Liver (tissue), 9 donors: Measurements from ENCODE around the gene MT2A. TPM values are rescaled to one million over a fixed set of nuclear protein-coding genes. Genes with fewer than 3 reads are reported as not detected.

ENCODE experiments used
- DNase-seq: peaks from one replicate; pipeline ENCODE4 v3.0.0-alpha.2; 2017; ENCODE audit warnings: low spot score
- H3K27ac ChIP-seq, 2 donors: one replicate each; pipeline ENCODE4 v1.7.0; 2013; ENCODE audit warnings: inconsistent platforms in 2 of 2, low read length in 2 of 2, control low read depth in 1 of 2, low read depth in 1 of 2, mild to moderate bottlenecking in 1 of 2
- H3K27me3 ChIP-seq, 4 donors: one replicate each; pipeline versions ENCODE4 v1.6.1 to v1.7.0; 2013; ENCODE audit warnings: low read length in 3 of 4, inconsistent platforms in 1 of 4, mild to moderate bottlenecking in 1 of 4, moderate library complexity in 1 of 4; ENCODE audit not compliant: control insufficient read depth in 4 of 4, insufficient read depth in 4 of 4
- H3K36me3 ChIP-seq, 4 donors: one replicate each; pipeline versions ENCODE4 v1.6.1 to v1.7.0; 2013; ENCODE audit warnings: low read length in 3 of 4, mild to moderate bottlenecking in 3 of 4, low read depth in 1 of 4, moderate library complexity in 1 of 4; ENCODE audit not compliant: control insufficient read depth in 4 of 4, insufficient read depth in 3 of 4
- H3K4me1 ChIP-seq, 4 donors: one replicate each; pipeline versions ENCODE4 v1.6.1 to v1.7.0; 2013; ENCODE audit warnings: low read length in 3 of 4, mild to moderate bottlenecking in 3 of 4, moderate library complexity in 1 of 4; ENCODE audit not compliant: control insufficient read depth in 4 of 4, insufficient read depth in 4 of 4
- H3K4me3 ChIP-seq, 3 donors: one replicate each; pipeline versions ENCODE4 v1.6.1 to v1.7.0; 2013; ENCODE audit warnings: low read length in 3 of 3, control low read depth in 1 of 3, low read depth in 1 of 3, mild to moderate bottlenecking in 1 of 3
- H3K9ac ChIP-seq, 2 donors: one replicate each; pipeline ENCODE4 v1.7.0; 2013; ENCODE audit warnings: low read length in 2 of 2, mild to moderate bottlenecking in 2 of 2, moderate library complexity in 2 of 2, control low read depth in 1 of 2, low read depth in 1 of 2
- H3K9me3 ChIP-seq, 4 donors: one replicate each; pipeline versions ENCODE4 v1.6.1 to v1.7.0; 2013; ENCODE audit warnings: low read length in 3 of 4; ENCODE audit not compliant: control insufficient read depth in 4 of 4
- ATF3 ChIP-seq: IDR thresholded peaks from 2 replicates; pipeline ENCODE4 v1.6.1; 2016; ENCODE audit warnings: antibody characterized with exemption
- CTCF ChIP-seq: fragments of 150-350 bp; IDR thresholded peaks from 2 replicates; pipeline ENCODE4 v1.5.1; 2017; ENCODE audit warnings: improper control_type of control experiment, low read depth, low read length; ENCODE audit not compliant: missing input control
- EGR1 ChIP-seq, 2 donors: IDR thresholded peaks; 2 replicates each; pipeline ENCODE4 v1.6.1; 2016 to 2018; ENCODE audit warnings: antibody characterized with exemption in 2 of 2, low read depth in 2 of 2
- FOXA1 ChIP-seq: IDR thresholded peaks from 2 replicates; pipeline ENCODE4 v1.6.1; 2016; ENCODE audit warnings: antibody characterized with exemption
- FOXA2 ChIP-seq: IDR thresholded peaks from 2 replicates; pipeline ENCODE4 v1.6.1; 2016; ENCODE audit warnings: antibody characterized with exemption
- GABPA ChIP-seq, 2 donors: IDR thresholded peaks in 1 of 2; conservative IDR thresholded peaks in 1 of 2; 2 replicates each; pipeline ENCODE4 v1.6.1; 2016; ENCODE audit warnings: antibody characterized with exemption in 2 of 2, mild to moderate bottlenecking in 1 of 2, moderate library complexity in 1 of 2
- HNF4A ChIP-seq, 2 donors: conservative IDR thresholded peaks; 2 replicates each; pipeline ENCODE4 v1.6.1; 2016; ENCODE audit warnings: antibody characterized with exemption in 2 of 2, mild to moderate bottlenecking in 2 of 2
- HNF4G ChIP-seq: IDR thresholded peaks from 2 replicates; pipeline ENCODE4 v1.6.1; 2016; ENCODE audit warnings: antibody characterized with exemption
- JUND ChIP-seq, 2 donors: IDR thresholded peaks; 2 replicates each; pipeline ENCODE4 v1.6.1; 2016; ENCODE audit warnings: antibody characterized with exemption in 2 of 2
- MAX ChIP-seq: IDR thresholded peaks from 2 replicates; pipeline ENCODE4 v1.6.1; 2016; ENCODE audit warnings: antibody characterized with exemption
- NR2F2 ChIP-seq: IDR thresholded peaks from 2 replicates; pipeline ENCODE4 v1.6.1; 2016; ENCODE audit warnings: antibody characterized with exemption
- RAD21 ChIP-seq, 2 donors: IDR thresholded peaks; 2 replicates each; pipeline ENCODE4 v1.6.1; 2016; ENCODE audit warnings: antibody characterized with exemption in 2 of 2, mild to moderate bottlenecking in 2 of 2
- REST ChIP-seq: IDR thresholded peaks from 2 replicates; pipeline ENCODE4 v1.6.1; 2016; ENCODE audit warnings: antibody characterized with exemption, mild to moderate bottlenecking
- RXRA ChIP-seq, 2 donors: IDR thresholded peaks; 2 replicates each; pipeline ENCODE4 v1.6.1; 2017 to 2018; ENCODE audit warnings: antibody characterized with exemption in 2 of 2, mild to moderate bottlenecking in 1 of 2
- SP1 ChIP-seq: IDR thresholded peaks from 2 replicates; pipeline ENCODE4 v1.6.1; 2018; ENCODE audit warnings: antibody characterized with exemption, mild to moderate bottlenecking
- TAF1 ChIP-seq: conservative IDR thresholded peaks from 2 replicates; pipeline ENCODE4 v1.6.1; 2016; ENCODE audit warnings: antibody characterized with exemption, mild to moderate bottlenecking
- YY1 ChIP-seq: IDR thresholded peaks from 2 replicates; pipeline ENCODE4 v1.6.1; 2016; ENCODE audit warnings: antibody characterized with exemption, mild to moderate bottlenecking
- WGBS: extraction: QIAGEN DNeasy Blood & Tissue Kit; methylation state at CpG from one replicate; pipeline ENCODE4 v1.1.7; 2013; 5-methylcytosine and 5-hydroxymethylcytosine counted together
- polyA plus RNA-seq, 2 donors: library from polyadenylated mRNA; stranded (reverse) in 1 of 2; unstranded in 1 of 2; fragments of 200-250 nt in 1 of 2; fragments of >200 nt in 1 of 2; fragmentation: Nextera tagmentation in 1 of 2; extraction: Ambion mirVana in 1 of 2; gene quantifications; one replicate each; pipeline versions ENCODE4 v1.2.1 to v1.2.3, GENCODE V29; 2013 to 2015
- total RNA-seq, 2 donors: library from RNA; depleted of rRNA; stranded (reverse); fragments of >200 nt; gene quantifications; one replicate each; pipeline ENCODE4 v1.2.3, GENCODE V29; 2014
- donor health status: healthy.
- donor health status: healthy.
- donor health status: healthy.
- donor health status: healthy.
- donor health status: healthy.

Gene MT2A
- total and polyA plus RNA-seq, 4 donors, result 45.8 to 5,206 (median 2,233) TPM

GRCh38 chr16:56647641-56648431 is 39.5 kb downstream of the MT2A start (continued):
- TF ChIP-seq REST (peak; percentile 74), TAF1 (peak; percentile 55), NR2F2 (peak; percentile 64), ATF3 (no peak), FOXA1 (no peak), YY1 (peak; percentile 68)

- 96% methylated on average over 2 of the region's 2 CpGs for WGBS
- Histone ChIP-seq H3K9me3 (no peaks in the 10 kb centered on the region), H3K27me3 (no peaks in the 10 kb centered on the region), H3K9ac (no peak overlapping the region), H3K36me3 (no peaks in the 10 kb centered on the region), H3K4me1 (peaks cover 5 to 18% (median 11%) of the 10 kb centered on the region in 4 donors), H3K27ac (no peak overlapping the region), H3K4me3 (no peak overlapping the region)
- no peak for DNase-seq
- no peak for TF ChIP-seq FOXA1
- TF ChIP-seq EGR1 (IDR thresholded peaks at IDR 0.05; ENCODE audit: low read depth in 2 of 2), result no peak
- no peak for TF ChIP-seq MAX
- TF ChIP-seq HNF4A (conservative IDR thresholded peaks at IDR 0.05), result no peak
- TF ChIP-seq JUND (IDR thresholded peaks at IDR 0.05), result no peak
- TF ChIP-seq NR2F2, result no peak
- no peak for TF ChIP-seq HNF4G
- TF ChIP-seq SP1, result no peak
- TF ChIP-seq TAF1, result no peak
- no peak for TF ChIP-seq RAD21 (IDR thresholded peaks at IDR 0.05)
- TF ChIP-seq CTCF, result no peak
- no peak for TF ChIP-seq GABPA (IDR thresholded peaks at IDR 0.05 in 1 of 2, conservative IDR thresholded peaks at IDR 0.05 in 1 of 2)
- TF ChIP-seq ATF3, result no peak
- no peak for TF ChIP-seq RXRA (IDR thresholded peaks at IDR 0.05)
- no peak for TF ChIP-seq REST
- TF ChIP-seq FOXA2, result no peak
Measured at GRCh38 chr16:56649271-56649670, 40.9 kb downstream of the MT2A start.
